Activated CD8-positive, alpha-beta T cell treated with anti-CD3 and anti-CD28 coated beads for 36 hours (primary cell): ENCODE results near the gene TMEM184B. TPM values are rescaled to one million over a fixed set of nuclear protein-coding genes. Genes with fewer than 3 reads are reported as not detected.

Source experiments
- ATAC-seq: fragments of 200-7000 bp; cut with Tn5 transposase; one replicate; pipeline ENCODE4 v1.10.0; 2021; ENCODE audit warnings: mild to moderate bottlenecking, moderate library complexity
- CTCF ChIA-PET: fragments of 350-600 bp; sonication (Branson Sonifier 250); formaldehyde crosslinking; loops from one replicate; lab custom pipeline; 2021; ENCODE audit warnings: antibody characterized with exemption; lab: Charles Lee
- POLR2A ChIA-PET: fragments of 350-600 bp; sonication (Branson Sonifier 250); formaldehyde crosslinking; loops from one replicate; lab custom pipeline; 2021; ENCODE audit warnings: antibody characterized with exemption; lab: Charles Lee
- DNase-seq: peaks from one replicate; pipeline ENCODE4 v3.0.0-alpha.2; 2020
- H3K27ac Mint-ChIP-seq: one replicate; pipeline ENCODE4 v1.8.0; 2021; ENCODE audit warnings: mild to moderate bottlenecking, mixed read lengths
- H3K27me3 Mint-ChIP-seq: one replicate; pipeline ENCODE4 v1.8.0; 2021; ENCODE audit warnings: mixed read lengths
- H3K36me3 Mint-ChIP-seq: one replicate; pipeline ENCODE4 v1.8.0; 2021; ENCODE audit warnings: low read depth, mixed read lengths
- H3K4me1 Mint-ChIP-seq: one replicate; pipeline ENCODE4 v1.8.0; 2021; ENCODE audit warnings: low read depth, mixed read lengths
- H3K4me3 Mint-ChIP-seq: one replicate; pipeline ENCODE4 v1.8.0; 2021; ENCODE audit warnings: mild to moderate bottlenecking, moderate library complexity, mixed read lengths
- H3K9me3 Mint-ChIP-seq: one replicate; pipeline ENCODE4 v1.8.0; 2021; ENCODE audit warnings: mixed read lengths
- intact Hi-C: fragments of 100-400 bp; cut with micrococcal nuclease; formaldehyde crosslinking; loops from one replicate; pipeline ENCODE4 v1.10.0; 2022
- total RNA-seq, 2 experiments: library from RNA; stranded (reverse); gene quantifications; one replicate each; pipeline ENCODE4 v1.2.3, GENCODE V29; 2021
- TF ChIP-seq, protein P1 (sequence below): fragments of 200-600 bp; IDR thresholded peaks from one replicate; pipeline ENCODE4 v1.8.0; 2022; ENCODE audit warnings: antibody characterized with exemption, mild to moderate bottlenecking

TMEM184B gene
- total RNA-seq, 2 experiments from 2014 or later = 15.7 to 16.8 TPM

- Mint-ChIP-seq H3K36me3 (no peaks in the 10 kb centered on the region), H3K4me3 (peak overlapping the region; percentile 84), H3K9me3 (no peaks in the 10 kb centered on the region), H3K4me1 (peaks cover 34% of the 10 kb centered on the region), H3K27ac (peak overlapping the region; percentile 91), H3K27me3 (no peaks in the 10 kb centered on the region)
- no peak for DNase-seq
- intact Hi-C loops = no loop called here
- ChIA-PET CTCF (no interaction called here), POLR2A (interaction anchor here (0.8 to 1.8 kb wide), 5 partner anchors 15 to 296 kb away, joined by 3 to 4 read pairs (median 3); no protein-coding TSS in a partner anchor)
- no peak for ATAC-seq
- TF ChIP-seq, protein P1, sequence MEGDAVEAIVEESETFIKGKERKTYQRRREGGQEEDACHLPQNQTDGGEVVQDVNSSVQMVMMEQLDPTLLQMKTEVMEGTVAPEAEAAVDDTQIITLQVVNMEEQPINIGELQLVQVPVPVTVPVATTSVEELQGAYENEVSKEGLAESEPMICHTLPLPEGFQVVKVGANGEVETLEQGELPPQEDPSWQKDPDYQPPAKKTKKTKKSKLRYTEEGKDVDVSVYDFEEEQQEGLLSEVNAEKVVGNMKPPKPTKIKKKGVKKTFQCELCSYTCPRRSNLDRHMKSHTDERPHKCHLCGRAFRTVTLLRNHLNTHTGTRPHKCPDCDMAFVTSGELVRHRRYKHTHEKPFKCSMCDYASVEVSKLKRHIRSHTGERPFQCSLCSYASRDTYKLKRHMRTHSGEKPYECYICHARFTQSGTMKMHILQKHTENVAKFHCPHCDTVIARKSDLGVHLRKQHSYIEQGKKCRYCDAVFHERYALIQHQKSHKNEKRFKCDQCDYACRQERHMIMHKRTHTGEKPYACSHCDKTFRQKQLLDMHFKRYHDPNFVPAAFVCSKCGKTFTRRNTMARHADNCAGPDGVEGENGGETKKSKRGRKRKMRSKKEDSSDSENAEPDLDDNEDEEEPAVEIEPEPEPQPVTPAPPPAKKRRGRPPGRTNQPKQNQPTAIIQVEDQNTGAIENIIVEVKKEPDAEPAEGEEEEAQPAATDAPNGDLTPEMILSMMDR = no peak
Observed at GRCh38 chr22:38273135-38273826, 471 bp upstream of the TMEM184B start.

DNA sequence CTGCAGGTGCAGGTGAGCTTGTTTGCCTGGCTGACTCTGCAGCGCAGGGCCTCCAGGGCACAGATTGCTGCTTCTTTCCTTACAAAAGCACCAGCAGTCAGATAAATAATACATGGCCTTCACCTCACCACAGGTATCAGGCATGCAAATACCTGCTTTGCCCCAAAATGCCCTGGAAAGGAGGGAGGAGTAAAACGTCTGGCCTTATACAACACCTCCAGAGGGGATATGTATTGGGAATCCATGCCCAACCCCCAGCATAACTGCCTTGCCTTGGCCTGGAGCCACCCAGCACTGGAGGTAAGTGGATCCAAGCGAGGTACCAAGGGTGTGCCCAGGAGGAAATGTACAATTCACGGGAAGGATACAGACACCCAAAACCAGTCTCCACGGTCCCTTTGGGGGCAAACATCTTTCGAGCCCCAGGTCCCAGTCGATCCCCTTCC lies 860 bp downstream of the TMEM184B start:
- Mint-ChIP-seq H3K27me3 (no peaks in the 10 kb centered on the region), H3K4me1 (peaks cover 42% of the 10 kb centered on the region), H3K36me3 (no peaks in the 10 kb centered on the region), H3K4me3 (peak overlapping the region; percentile 80), H3K9me3 (no peaks in the 10 kb centered on the region), H3K27ac (peak overlapping the region; percentile 60)
- peak; percentile 4 for ATAC-seq
- DNase-seq = no peak
- TF ChIP-seq, protein P1 = no peak
- intact Hi-C loops = no loop called here
- POLR2A ChIA-PET = interaction anchor here (1.0 to 1.8 kb wide), 4 partner anchors 9 to 91 kb away, joined by 3 to 5 read pairs (median 4); no protein-coding TSS in a partner anchor
- CTCF ChIA-PET = interaction anchor here (1.4 kb wide), 1 partner anchor 10 kb away, joined by 6 read pairs; no protein-coding TSS in a partner anchor

DNA sequence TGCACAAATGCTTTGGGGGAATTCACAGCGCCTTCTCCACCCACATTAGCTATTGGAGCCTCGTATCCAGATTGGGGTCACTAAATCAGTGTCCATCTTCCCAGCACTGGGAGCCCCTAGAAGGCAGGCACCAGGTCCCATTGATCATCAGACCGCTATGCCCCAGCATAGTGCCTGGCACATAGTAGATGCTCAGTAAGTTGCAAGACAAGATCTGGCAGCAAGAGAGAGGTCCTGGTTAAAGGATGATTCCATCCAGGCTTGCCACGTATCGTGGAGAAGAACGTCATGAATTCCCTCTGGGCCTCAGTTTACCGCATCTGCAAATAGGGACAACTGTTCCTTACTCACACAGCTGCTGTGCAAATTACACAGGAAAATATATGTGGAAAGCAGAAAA lies 1.7 kb downstream of the TMEM184B start:
- POLR2A ChIA-PET = interaction anchor here (1.0 to 1.2 kb wide), 2 partner anchors 10 to 27 kb away, joined by 3 read pairs; no protein-coding TSS in a partner anchor
- no peak overlapping the region for H3K4me3 Mint-ChIP-seq
- TF ChIP-seq, protein P1 = no peak
- no peaks in the 10 kb centered on the region for H3K27me3 Mint-ChIP-seq
- intact Hi-C loops = no loop called here
- no peak for DNase-seq
- CTCF ChIA-PET = interaction anchor here (1.4 to 3.1 kb wide), 3 partner anchors 9 to 219 kb away, joined by 6 to 10 read pairs (median 6); no protein-coding TSS in a partner anchor
- no peak overlapping the region for H3K27ac Mint-ChIP-seq
- no peak for ATAC-seq
- H3K9me3 Mint-ChIP-seq = no peaks in the 10 kb centered on the region
- peaks cover 48% of the 10 kb centered on the region for H3K4me1 Mint-ChIP-seq
- H3K36me3 Mint-ChIP-seq = no peaks in the 10 kb centered on the region

- Mint-ChIP-seq H3K36me3 (no peaks in the 10 kb centered on the region), H3K4me1 (peaks cover 49% of the 10 kb centered on the region), H3K27ac (no peak overlapping the region), H3K27me3 (no peaks in the 10 kb centered on the region), H3K4me3 (no peak overlapping the region), H3K9me3 (no peaks in the 10 kb centered on the region)
- TF ChIP-seq, protein P1 = no peak
- ChIA-PET POLR2A (interaction anchor here (1.2 to 1.6 kb wide), 3 partner anchors 9 to 69 kb away, joined by 3 to 4 read pairs (median 3); no protein-coding TSS in a partner anchor), CTCF (interaction anchor here (1.4 to 3.1 kb wide), 3 partner anchors 9 to 218 kb away, joined by 6 to 10 read pairs (median 6); no protein-coding TSS in a partner anchor)
- intact Hi-C loops = no loop called here
- DNase-seq (no peak), ATAC-seq (no peak)
Observed at GRCh38 chr22:38270091-38270992, 2.5 kb downstream of the TMEM184B start.
